OCI-LY7 (cell line): ENCODE results near the gene KNDC1. TPM values are rescaled to one million over a fixed set of nuclear protein-coding genes. Genes with fewer than 3 reads are reported as not detected.

ENCODE experiments used
- BruUV-seq: library from RNA; stranded (reverse); fragments of 400-500 nt; replicated peaks from 2 replicates; lab custom pipeline; 2021; lab: Mats Ljungman, UMichigan
- CTCF ChIA-PET: fragments of 300-600 bp; sonication (Branson Sonifier 250); formaldehyde crosslinking; loops from one replicate; lab custom pipeline; 2022; ENCODE audit warnings: antibody characterized with exemption; ENCODE audit not compliant: unreplicated experiment; lab: Charles Lee
- POLR2A ChIA-PET: fragments of 300-600 bp; sonication (Branson Sonifier 250); formaldehyde crosslinking; loops from one replicate; lab custom pipeline; 2022; ENCODE audit warnings: antibody characterized with exemption; lab: Charles Lee
- DNase-seq: peaks from one replicate; pipeline ENCODE4 v3.0.0-alpha.2; 2015; ENCODE audit warnings: low spot score
- H2AFZ ChIP-seq: fragments of 200-600 bp; sonication (generic), shearing (Covaris generic); 2 replicates; pipeline ENCODE4 v1.6.1; 2014; ENCODE audit warnings: mild to moderate bottlenecking, antibody characterized with exemption, low read length, moderate library complexity
- H3K27ac ChIP-seq: fragments of 200-600 bp; sonication (generic); 2 replicates; pipeline ENCODE4 v1.5.1; 2014; ENCODE audit warnings: mixed run types, low read depth, mild to moderate bottlenecking, moderate library complexity, low read length, inconsistent platforms; ENCODE audit not compliant: poor library complexity, severe bottlenecking
- H3K36me3 ChIP-seq: fragments of 200-600 bp; sonication (generic); 2 replicates; pipeline ENCODE4 v1.6.1; 2014; ENCODE audit warnings: mild to moderate bottlenecking, antibody characterized with exemption, low read length, moderate library complexity, mixed read lengths; ENCODE audit not compliant: insufficient read depth
- H3K4me1 ChIP-seq: fragments of 200-600 bp; sonication (generic); 2 replicates; pipeline ENCODE4 v1.5.1; 2014; ENCODE audit warnings: mild to moderate bottlenecking, low read length; ENCODE audit not compliant: insufficient read depth, poor library complexity, severe bottlenecking
- H3K4me2 ChIP-seq: fragments of 200-600 bp; sonication (generic); 2 replicates; pipeline ENCODE4 v1.6.1; 2014; ENCODE audit warnings: mild to moderate bottlenecking, low read length
- H3K4me3 ChIP-seq: fragments of 200-600 bp; sonication (generic); 2 replicates; pipeline ENCODE4 v1.5.1; 2014; ENCODE audit warnings: mild to moderate bottlenecking, low read depth, low read length; ENCODE audit not compliant: poor library complexity, severe bottlenecking
- H3K79me2 ChIP-seq: fragments of 200-600 bp; sonication (generic); 2 replicates; pipeline ENCODE4 v1.6.1; 2016; ENCODE audit warnings: low read depth, mild to moderate bottlenecking, low read length, moderate library complexity, mixed read lengths; ENCODE audit not compliant: insufficient read depth
- H3K9me2 ChIP-seq: fragments of 200-600 bp; sonication (generic); 2 replicates; pipeline ENCODE4 v1.6.1; 2016; ENCODE audit warnings: mild to moderate bottlenecking, low read length, mixed read lengths; ENCODE audit not compliant: insufficient read depth
- H3K9me3 ChIP-seq: fragments of 200-600 bp; sonication (generic); 2 replicates; pipeline ENCODE4 v1.6.1; 2014; ENCODE audit warnings: mild to moderate bottlenecking, mixed run types, low read length, mixed read lengths
- H4K20me1 ChIP-seq: fragments of 200-600 bp; sonication (generic); 2 replicates; pipeline ENCODE4 v1.6.1; 2014; ENCODE audit warnings: mild to moderate bottlenecking, antibody characterized with exemption, low read length, moderate library complexity, mixed read lengths; ENCODE audit not compliant: insufficient read depth
- CTCF ChIP-seq: fragments of 200-600 bp; sonication (generic); conservative IDR thresholded peaks from 2 replicates; pipeline ENCODE4 v1.5.1; 2014; ENCODE audit warnings: mild to moderate bottlenecking, antibody characterized with exemption, low read length, moderate library complexity, mixed read lengths
- EZH2phosphoT487 ChIP-seq: fragments of 200-600 bp; sonication (generic); IDR thresholded peaks from 2 replicates; pipeline ENCODE4 v1.6.1; 2018; ENCODE audit warnings: low read depth, borderline replicate concordance, mild to moderate bottlenecking, mixed run types, antibody characterized with exemption, low read length, moderate library complexity, mixed read lengths
- intact Hi-C: fragments of 100-400 bp; cut with micrococcal nuclease; formaldehyde crosslinking; loops from one replicate; pipeline ENCODE4 v1.10.0; 2022; ENCODE audit not compliant: unreplicated experiment
- total RNA-seq, 2 experiments: library from RNA; depleted of rRNA in 1 of 2; stranded (reverse); fragments of >200 nt in 1 of 2; shearing (Covaris generic) in 1 of 2; gene quantifications; 2 replicates each; pipeline ENCODE4 v1.2.3, GENCODE V29; 2014 to 2022

The KNDC1 gene
- total RNA-seq, 2 experiments from 2014 or later = not detected

- intact Hi-C loops = no loop called here
- Histone ChIP-seq H3K4me2 (no peak overlapping the region), H3K27ac (no peak overlapping the region), H3K4me1 (no peaks in the 10 kb centered on the region), H3K4me3 (no peak overlapping the region), H2AFZ (no peak overlapping the region), H3K9me2 (no peaks in the 10 kb centered on the region), H4K20me1 (no peaks in the 10 kb centered on the region; the same call in 1 of the 2 replicates), H3K79me2 (no peaks in the 10 kb centered on the region), H3K9me3 (no peaks in the 10 kb centered on the region), H3K36me3 (no peaks in the 10 kb centered on the region)
- BruUV-seq = no TSS peak
- ChIA-PET POLR2A (no interaction called here), CTCF (no interaction called here)
- DNase-seq = no peak
- TF ChIP-seq CTCF = no peak
- TF ChIP-seq EZH2phosphoT487 = no peak
Measured at GRCh38 chr10:133237241-133237587, 77.2 kb downstream of the KNDC1 start.

GRCh38 chr10:133237588-133238465 lies 77.8 kb downstream of the KNDC1 start, which contains the start of gene VENTX:
Gene VENTX, plus strand, starts transcription at chr10:133237855. Its CDS starts 60 bp downstream, at chr10:133237915.
- intact Hi-C loops = no loop called here
- no peaks in the 10 kb centered on the region for H3K36me3 ChIP-seq
- H3K4me1 ChIP-seq = no peaks in the 10 kb centered on the region
- ChIA-PET CTCF (no interaction called here), POLR2A (no interaction called here)
- no peak within 1 kb of the TSS for H3K4me3 ChIP-seq
- no peak for DNase-seq
- no peak within 1 kb of the TSS for H3K4me2 ChIP-seq
- no peaks in the 10 kb centered on the region for H3K9me3 ChIP-seq
- H2AFZ ChIP-seq = no peak within 1 kb of the TSS
- no peaks in the 10 kb centered on the region for H3K9me2 ChIP-seq
- TF ChIP-seq EZH2phosphoT487 = no peak
- no peak for TF ChIP-seq CTCF
- no peak within 1 kb of the TSS for H3K27ac ChIP-seq
- BruUV-seq = no TSS peak
- H4K20me1 ChIP-seq = no peaks in the 10 kb centered on the region; the same call in 1 of the 2 replicates
- H3K79me2 ChIP-seq = no peaks in the 10 kb centered on the region

GRCh38 chr10:133238466-133238804 lies 78.4 kb downstream of the KNDC1 start:
- CTCF ChIA-PET = no interaction called here
- Histone ChIP-seq H2AFZ (no peak overlapping the region), H3K36me3 (no peaks in the 10 kb centered on the region), H3K4me3 (no peak overlapping the region), H4K20me1 (no peaks in the 10 kb centered on the region; the same call in 1 of the 2 replicates), H3K27ac (no peak overlapping the region), H3K4me1 (no peaks in the 10 kb centered on the region), H3K79me2 (no peaks in the 10 kb centered on the region), H3K9me3 (no peaks in the 10 kb centered on the region), H3K4me2 (no peak overlapping the region), H3K9me2 (no peaks in the 10 kb centered on the region)
- BruUV-seq = no TSS peak
- intact Hi-C loops = no loop called here
- no peak for DNase-seq
- TF ChIP-seq CTCF = no peak
- no peak for TF ChIP-seq EZH2phosphoT487
- POLR2A ChIA-PET = no interaction called here
